Activated T-cell treated with anti-CD3 and anti-CD28 coated beads, Interleukin-2, amount 50 U/mL, for 72 hours (primary cell): ENCODE results near the gene CHRNA10. TPM values are rescaled to one million over a fixed set of nuclear protein-coding genes. Genes with fewer than 3 reads are reported as not detected.

Source experiments
- ATAC-seq, 2 donors: fragments of 150-1000 bp; cut with Tn5 transposase; replicated peaks in 1 of 2; 2 replicates each; pipeline ENCODE4 v1.10.0; 2021; ENCODE audit warnings: moderate library complexity in 2 of 2, mild to moderate bottlenecking in 1 of 2
- DNase-seq, 2 donors: peaks; one replicate each; pipeline ENCODE4 v3.0.0; 2021 to 2022; ENCODE audit warnings: mixed read lengths in 1 of 2
- H3K27ac Mint-ChIP-seq: one replicate; pipeline ENCODE4 v1.8.0; 2022; ENCODE audit warnings: mild to moderate bottlenecking, moderate library complexity, mixed read lengths
- H3K27me3 Mint-ChIP-seq: one replicate; pipeline ENCODE4 v1.8.0; 2022; ENCODE audit warnings: low read depth, mixed read lengths
- H3K36me3 Mint-ChIP-seq, 2 donors: one replicate each; pipeline ENCODE4 v1.8.0; 2022; ENCODE audit warnings: mixed read lengths in 2 of 2, mild to moderate bottlenecking in 1 of 2; ENCODE audit not compliant: insufficient read depth in 2 of 2
- H3K4me1 Mint-ChIP-seq: one replicate; pipeline ENCODE4 v1.8.0; 2022; ENCODE audit warnings: low read depth, mixed read lengths
- H3K4me3 Mint-ChIP-seq, 2 donors: one replicate each; pipeline ENCODE4 v1.8.0; 2022; ENCODE audit warnings: mild to moderate bottlenecking in 2 of 2, mixed read lengths in 2 of 2, moderate library complexity in 2 of 2
- H3K9me3 Mint-ChIP-seq, 2 donors: one replicate each; pipeline ENCODE4 v1.8.0; 2022; ENCODE audit warnings: mixed read lengths in 2 of 2
- total RNA-seq, 2 donors: library from RNA; stranded (reverse); gene quantifications; one replicate each; pipeline ENCODE4 v1.2.3, GENCODE V29; 2022

Gene CHRNA10, protein sequence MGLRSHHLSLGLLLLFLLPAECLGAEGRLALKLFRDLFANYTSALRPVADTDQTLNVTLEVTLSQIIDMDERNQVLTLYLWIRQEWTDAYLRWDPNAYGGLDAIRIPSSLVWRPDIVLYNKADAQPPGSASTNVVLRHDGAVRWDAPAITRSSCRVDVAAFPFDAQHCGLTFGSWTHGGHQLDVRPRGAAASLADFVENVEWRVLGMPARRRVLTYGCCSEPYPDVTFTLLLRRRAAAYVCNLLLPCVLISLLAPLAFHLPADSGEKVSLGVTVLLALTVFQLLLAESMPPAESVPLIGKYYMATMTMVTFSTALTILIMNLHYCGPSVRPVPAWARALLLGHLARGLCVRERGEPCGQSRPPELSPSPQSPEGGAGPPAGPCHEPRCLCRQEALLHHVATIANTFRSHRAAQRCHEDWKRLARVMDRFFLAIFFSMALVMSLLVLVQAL
- 1 to 10 TPM; 1.9 to 2.8 TPM for total RNA-seq

DNA sequence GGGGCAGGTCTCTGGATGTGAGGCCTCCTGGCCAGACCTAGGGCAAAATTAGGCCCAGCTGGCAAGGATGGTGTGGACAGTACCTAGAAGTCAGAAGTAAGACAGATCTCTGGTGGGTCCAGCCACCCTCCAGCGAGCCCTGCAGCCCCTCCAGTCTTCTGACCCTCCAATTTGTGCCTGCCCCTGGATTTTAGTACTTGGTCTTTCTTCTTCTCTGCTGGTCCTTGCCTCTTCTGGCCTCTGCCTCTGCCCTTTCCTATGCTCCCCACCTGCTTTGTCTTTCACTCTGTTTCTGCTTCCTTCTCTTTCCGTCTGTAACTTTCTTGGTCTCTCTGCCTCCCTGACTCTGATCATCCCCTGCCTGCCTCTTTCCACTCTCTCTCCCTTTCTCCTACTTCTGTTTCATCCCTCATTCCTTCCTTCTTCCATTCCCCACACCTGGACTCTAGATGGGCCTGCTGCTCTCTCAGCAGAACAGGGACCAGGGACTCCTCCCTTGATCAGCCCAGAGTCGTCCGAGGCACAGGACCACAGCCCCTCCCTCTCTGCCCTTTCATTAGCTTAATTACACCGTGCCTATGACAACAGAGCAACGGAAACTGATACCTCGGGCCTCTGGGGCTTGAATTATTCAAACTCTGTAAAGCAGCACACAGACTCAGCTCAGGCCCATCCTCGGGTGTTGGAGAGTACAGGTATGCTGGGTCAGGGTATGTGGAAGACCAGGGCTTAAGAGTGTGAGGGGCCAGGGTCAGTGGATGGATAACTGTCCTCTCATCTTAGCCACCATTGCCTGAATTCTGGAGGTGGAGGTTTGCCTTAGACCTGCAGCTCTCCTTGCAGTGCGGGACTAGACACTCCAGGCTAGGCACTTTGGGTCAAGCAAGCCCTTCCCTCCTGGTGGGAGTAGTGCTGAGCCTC, at the start of gene CHRNA10:
CHRNA10 (minus strand) TSS at position 51 of the 921 bp plus-strand sequence. CDS start 72 bp downstream, outside the sequence.
- ATAC-seq (peak in 1 of 2 donors; percentile 12), DNase-seq (no peak)
- Mint-ChIP-seq H3K9me3 (no peaks in the 10 kb centered on the region), H3K27ac (no peak within 1 kb of the TSS), H3K4me3 (no peak within 1 kb of the TSS), H3K4me1 (no peaks in the 10 kb centered on the region), H3K36me3 (peaks cover 7 to 16% of the 10 kb centered on the region in 2 donors), H3K27me3 (no peaks in the 10 kb centered on the region)

DNA sequence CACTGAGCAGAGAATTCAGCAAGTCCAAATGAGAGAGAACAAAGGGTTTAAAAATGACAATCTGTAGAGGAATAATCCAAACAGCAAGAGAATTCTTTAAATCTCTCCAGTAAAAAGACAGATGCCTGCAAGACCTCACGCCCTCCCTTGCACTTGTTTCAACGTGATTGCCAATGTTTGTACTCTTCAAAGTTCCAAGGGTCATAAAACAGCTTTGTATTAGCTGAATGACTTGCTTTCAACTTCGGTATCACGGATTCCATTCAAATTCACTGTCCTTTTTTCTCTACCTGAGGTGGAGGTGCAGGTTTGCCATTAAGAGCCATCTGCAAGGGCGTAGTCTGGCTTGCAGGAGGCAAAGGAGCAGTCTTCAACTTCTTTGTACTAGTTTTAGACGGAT, 41.1 kb upstream of the CHRNA10 start:
- ATAC-seq (no peak), DNase-seq (no peak)
- Mint-ChIP-seq H3K4me1 (no peaks in the 10 kb centered on the region), H3K36me3 (peaks cover 5 to 33% of the 10 kb centered on the region in 2 donors), H3K27ac (no peak overlapping the region), H3K27me3 (no peaks in the 10 kb centered on the region), H3K4me3 (no peak overlapping the region), H3K9me3 (no peaks in the 10 kb centered on the region)

DNA sequence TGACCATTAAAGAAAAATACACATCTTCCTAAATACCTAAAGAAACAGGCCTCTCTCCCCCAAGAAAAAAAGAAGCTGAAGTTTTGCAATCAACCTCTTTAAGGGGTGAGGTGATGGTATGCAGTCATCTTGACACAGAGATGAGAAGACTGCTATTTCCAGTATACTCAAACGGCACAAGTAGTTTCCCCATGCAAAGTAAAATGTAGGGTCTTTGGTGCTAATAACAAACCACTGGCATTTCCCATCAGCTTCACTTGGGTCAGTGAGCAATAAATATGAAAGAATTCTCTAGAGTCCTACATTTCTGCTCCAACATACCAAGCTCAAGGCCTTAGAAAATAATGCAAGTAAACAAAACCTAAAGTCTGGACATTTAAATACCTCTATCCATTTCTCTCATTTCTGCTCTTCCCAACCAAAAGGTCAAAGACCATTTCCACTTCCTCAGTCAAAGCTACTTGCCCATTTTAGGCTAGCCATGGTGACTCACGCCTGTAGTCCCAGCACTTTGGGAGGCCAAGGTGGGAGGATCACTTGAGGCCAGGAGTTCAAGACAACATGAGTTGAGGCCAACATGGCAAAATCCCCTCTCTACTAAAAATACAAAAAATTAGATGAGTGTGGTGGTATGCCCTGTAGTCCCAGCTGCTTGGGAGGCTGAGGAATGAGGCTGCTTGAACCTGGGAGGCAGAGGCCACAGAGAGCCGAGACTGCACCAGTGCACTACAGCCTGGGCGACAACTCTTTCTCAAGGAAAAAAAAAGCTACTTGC, 39.5 kb upstream of the CHRNA10 start:
- DNase-seq (no peak), ATAC-seq (no peak)
- Mint-ChIP-seq H3K27ac (peak overlapping the region; percentile 24), H3K4me1 (no peaks in the 10 kb centered on the region), H3K27me3 (no peaks in the 10 kb centered on the region), H3K4me3 (no peak overlapping the region), H3K9me3 (no peaks in the 10 kb centered on the region), H3K36me3 (peaks cover 5 to 29% of the 10 kb centered on the region in 2 donors)

DNA sequence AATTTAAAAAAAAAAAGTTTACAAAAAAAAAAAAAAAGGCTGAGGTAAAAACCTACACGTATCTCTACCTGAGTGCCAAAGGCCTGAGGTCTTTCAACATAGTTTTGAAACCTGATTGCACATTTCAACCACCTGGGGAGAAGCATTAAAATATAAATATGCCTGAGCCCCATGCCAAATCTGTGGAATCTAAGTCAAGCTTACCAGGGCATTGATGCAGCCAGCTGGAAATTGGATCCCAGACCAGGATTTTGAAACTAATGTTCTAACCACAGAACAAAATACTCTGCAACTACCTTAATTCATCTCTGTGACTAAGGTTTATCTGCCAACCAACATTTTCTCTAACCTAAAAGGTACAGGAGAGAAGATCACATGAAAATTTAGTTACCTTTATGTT, 38.8 kb upstream of the CHRNA10 start:
- ATAC-seq = no peak
- H3K36me3 Mint-ChIP-seq = peaks cover 5 to 29% of the 10 kb centered on the region in 2 donors
- no peaks in the 10 kb centered on the region for H3K27me3 Mint-ChIP-seq
- H3K9me3 Mint-ChIP-seq = no peaks in the 10 kb centered on the region
- no peak for DNase-seq
- H3K4me1 Mint-ChIP-seq = no peaks in the 10 kb centered on the region
- no peak overlapping the region for H3K4me3 Mint-ChIP-seq
- no peak overlapping the region for H3K27ac Mint-ChIP-seq

DNA sequence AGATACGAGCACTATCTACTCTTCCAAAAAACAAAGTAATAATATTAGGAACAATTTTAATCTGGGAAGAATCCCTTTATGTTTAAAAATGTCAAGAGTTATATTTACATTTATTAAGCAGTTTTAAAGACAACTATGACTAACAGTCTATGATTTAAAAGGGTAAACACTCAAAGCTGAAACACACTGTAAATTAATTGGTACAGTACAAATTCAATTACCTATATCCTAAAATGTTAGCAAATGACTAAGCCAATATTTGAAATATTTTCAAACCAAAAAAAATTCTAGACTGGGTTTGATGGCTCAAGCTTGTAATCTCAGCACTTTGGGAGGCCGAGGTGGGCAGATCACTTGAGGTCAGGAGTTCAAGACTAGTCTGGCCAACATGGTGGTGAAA, 36.0 kb upstream of the CHRNA10 start:
- Mint-ChIP-seq H3K36me3 (peaks cover 10 to 31% of the 10 kb centered on the region in 2 donors), H3K9me3 (no peaks in the 10 kb centered on the region), H3K27me3 (no peaks in the 10 kb centered on the region), H3K4me3 (no peak overlapping the region), H3K27ac (no peak overlapping the region), H3K4me1 (no peaks in the 10 kb centered on the region)
- DNase-seq = no peak
- no peak for ATAC-seq

DNA sequence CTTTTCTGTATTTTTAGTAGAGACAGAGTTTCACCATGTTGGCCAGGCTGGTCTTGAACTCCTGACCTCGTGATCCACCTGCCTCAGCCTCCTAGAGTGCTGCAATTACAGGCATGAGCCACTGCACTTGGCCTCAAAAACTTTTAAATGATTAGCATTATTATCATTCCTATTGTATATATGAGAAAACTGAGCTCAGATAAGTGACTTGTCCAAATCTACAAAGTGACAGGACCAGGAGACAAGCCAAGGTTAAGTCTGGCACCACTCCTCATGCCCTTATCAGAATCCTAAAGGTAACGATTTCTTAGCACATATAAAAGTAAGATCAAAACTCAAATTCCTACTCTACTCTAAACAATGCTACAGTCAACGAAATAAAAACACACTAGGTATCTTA, 32.2 kb upstream of the CHRNA10 start:
- H3K27ac Mint-ChIP-seq = no peak overlapping the region
- peaks cover 13 to 39% of the 10 kb centered on the region in 2 donors for H3K36me3 Mint-ChIP-seq
- no peaks in the 10 kb centered on the region for H3K27me3 Mint-ChIP-seq

DNA sequence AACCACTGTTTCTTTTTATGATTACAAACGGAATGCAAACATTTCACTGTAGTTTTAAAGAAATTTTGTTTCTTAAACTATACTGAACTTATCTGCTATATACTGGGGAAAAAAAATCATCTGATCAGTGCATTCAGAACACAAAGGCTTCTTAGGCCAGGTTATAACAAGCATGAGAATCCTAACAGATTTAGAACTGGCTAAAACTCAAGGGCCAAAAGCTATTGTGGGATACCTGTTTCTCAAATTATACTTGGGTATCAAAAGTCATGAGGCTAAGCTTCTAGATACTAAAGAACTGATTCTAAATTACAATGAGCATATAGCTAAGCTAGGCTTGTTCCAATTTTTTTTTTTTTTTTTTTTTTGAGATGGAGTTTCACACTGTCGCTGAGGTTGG, 29.7 kb upstream of the CHRNA10 start:
- Mint-ChIP-seq H3K36me3 (peaks cover 15 to 39% of the 10 kb centered on the region in 2 donors), H3K4me3 (no peak overlapping the region), H3K4me1 (no peaks in the 10 kb centered on the region), H3K9me3 (no peaks in the 10 kb centered on the region), H3K27ac (peak overlapping the region; percentile 57), H3K27me3 (no peaks in the 10 kb centered on the region)
- ATAC-seq (no peak), DNase-seq (no peak)

More for the DNA sequence above, 32.2 kb upstream of the CHRNA10 start:
- H3K9me3 Mint-ChIP-seq = no peaks in the 10 kb centered on the region
- no peaks in the 10 kb centered on the region for H3K4me1 Mint-ChIP-seq
- DNase-seq (no peak), ATAC-seq (no peak)
- H3K4me3 Mint-ChIP-seq = no peak overlapping the region

DNA sequence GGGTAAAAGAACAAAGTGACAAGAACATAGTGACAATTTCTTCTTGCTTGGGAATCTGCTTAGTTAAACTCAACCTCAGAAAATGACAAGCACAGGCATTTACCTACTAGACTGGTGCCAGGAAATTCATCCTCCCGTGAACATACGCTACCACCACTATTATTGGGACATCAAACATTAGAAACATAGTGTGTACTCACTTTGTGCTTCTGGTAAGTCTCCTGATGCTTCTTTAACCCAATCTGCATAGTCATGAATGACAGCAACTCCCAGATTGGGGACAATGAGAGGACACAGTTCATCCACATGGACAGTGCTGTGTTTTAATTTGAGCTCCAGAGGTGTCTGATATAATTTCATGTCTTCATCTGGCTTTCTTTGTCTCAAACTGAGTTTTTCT, 29.2 kb upstream of the CHRNA10 start:
- Mint-ChIP-seq H3K4me1 (no peaks in the 10 kb centered on the region), H3K27me3 (no peaks in the 10 kb centered on the region), H3K9me3 (no peaks in the 10 kb centered on the region), H3K4me3 (no peak overlapping the region), H3K36me3 (peaks cover 15 to 43% of the 10 kb centered on the region in 2 donors), H3K27ac (peak overlapping the region; percentile 57)
- ATAC-seq = no peak
- DNase-seq = no peak

DNA sequence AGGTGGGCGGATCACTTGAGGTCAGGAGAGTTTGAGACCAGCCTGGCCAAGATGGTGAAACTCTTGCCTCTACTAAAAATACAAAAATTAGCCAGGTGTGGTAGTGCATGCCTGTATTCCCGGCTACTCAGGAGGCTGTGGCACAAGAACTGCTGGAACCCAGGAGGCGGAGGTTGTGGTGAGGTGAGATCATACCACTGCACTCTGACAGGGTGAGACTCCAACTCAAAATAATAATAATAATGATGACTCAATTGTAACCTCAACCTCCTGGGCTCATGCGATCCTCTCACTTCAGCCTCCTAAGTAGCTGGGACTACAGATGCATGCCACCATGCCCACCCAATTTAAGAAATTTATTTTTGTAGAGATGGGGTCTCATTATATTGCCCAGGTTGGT, 15.6 kb upstream of the CHRNA10 start:
- Mint-ChIP-seq H3K27ac (no peak overlapping the region), H3K4me3 (no peak overlapping the region), H3K36me3 (peaks cover 12 to 38% of the 10 kb centered on the region in 2 donors), H3K4me1 (peaks cover 7% of the 10 kb centered on the region), H3K27me3 (no peaks in the 10 kb centered on the region), H3K9me3 (no peaks in the 10 kb centered on the region)
- no peak for ATAC-seq
- DNase-seq = no peak

DNA sequence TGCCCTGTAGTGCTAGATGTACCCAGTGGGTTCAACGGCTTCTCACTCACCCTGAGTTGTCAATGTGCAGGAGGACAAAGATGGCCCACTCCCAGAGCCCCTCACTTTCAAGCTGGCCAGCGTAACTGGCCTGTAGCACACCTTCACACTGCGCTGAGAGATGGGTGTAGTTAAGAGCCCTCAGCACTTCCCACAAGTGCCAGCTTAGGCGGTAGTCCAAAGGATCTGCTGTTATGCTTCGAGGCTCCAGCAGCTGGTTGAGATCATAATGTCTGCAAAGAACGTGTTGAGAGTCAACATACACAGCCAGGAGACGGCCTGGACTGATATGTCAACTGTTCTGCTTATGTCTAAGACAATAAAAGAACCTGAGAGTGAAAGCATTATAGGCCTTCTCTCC, 14.7 kb upstream of the CHRNA10 start:
- H3K4me1 Mint-ChIP-seq = peaks cover 7% of the 10 kb centered on the region
- H3K27me3 Mint-ChIP-seq = no peaks in the 10 kb centered on the region
- peaks cover 12 to 40% of the 10 kb centered on the region in 2 donors for H3K36me3 Mint-ChIP-seq
- no peak overlapping the region for H3K4me3 Mint-ChIP-seq
- H3K27ac Mint-ChIP-seq = no peak overlapping the region
- peak in 1 of 2 donors; percentile 20 for ATAC-seq
- no peaks in the 10 kb centered on the region for H3K9me3 Mint-ChIP-seq
- no peak for DNase-seq

DNA sequence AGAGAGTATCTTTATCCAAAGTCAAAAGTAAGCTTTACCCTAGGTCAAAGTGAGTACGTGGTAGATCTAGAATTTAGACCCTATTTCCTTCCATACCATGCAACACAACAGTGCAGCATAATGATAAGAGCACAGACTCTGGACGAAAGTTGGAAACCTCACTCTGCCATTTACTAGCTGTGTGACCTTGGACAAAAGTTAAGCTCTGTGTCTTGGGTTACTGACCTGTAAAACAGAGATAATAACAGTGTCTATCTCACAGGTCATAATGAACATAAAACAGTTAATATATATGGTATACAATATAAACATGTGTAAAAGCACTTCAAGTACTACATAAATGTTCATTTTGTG, 13.6 kb upstream of the CHRNA10 start:
- Mint-ChIP-seq H3K9me3 (no peaks in the 10 kb centered on the region), H3K27me3 (no peaks in the 10 kb centered on the region), H3K36me3 (peaks cover 13 to 42% of the 10 kb centered on the region in 2 donors), H3K27ac (no peak overlapping the region), H3K4me1 (peaks cover 7% of the 10 kb centered on the region), H3K4me3 (no peak overlapping the region)
- DNase-seq (no peak), ATAC-seq (no peak)

DNA sequence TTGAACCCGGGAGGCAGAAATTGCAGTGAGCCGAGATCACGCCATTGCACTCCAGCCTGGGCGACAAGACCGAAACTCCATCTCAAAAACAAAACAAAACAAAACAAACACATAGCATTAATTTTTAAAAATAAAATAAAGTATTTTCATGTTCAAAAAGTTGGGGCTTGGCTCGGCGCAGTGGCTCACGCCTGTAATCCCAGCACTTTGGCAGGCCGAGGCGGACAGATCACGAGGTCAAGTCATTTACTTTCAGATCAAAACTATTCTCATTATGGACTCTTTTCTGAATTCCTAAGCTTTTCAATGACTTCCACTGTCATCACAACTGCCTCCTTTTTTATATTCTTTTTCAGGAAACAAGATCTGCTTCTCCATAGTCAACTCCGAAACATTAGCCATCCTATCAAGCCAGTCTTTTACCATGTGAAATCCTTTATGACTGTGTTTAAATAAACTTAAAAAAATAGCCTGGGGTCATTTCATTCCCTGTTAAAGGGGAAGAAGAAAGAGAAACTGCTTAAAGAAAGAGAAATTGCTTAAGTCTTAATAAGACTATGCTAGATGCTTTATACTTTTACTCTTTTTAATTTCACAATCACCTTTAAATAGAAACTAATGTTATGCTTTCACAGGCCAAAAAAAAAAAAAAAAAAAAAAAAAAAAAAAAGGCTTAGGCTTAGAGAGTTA, 13.1 kb upstream of the CHRNA10 start:
- ATAC-seq = no peak
- no peak for DNase-seq
- Mint-ChIP-seq H3K9me3 (no peaks in the 10 kb centered on the region), H3K27me3 (no peaks in the 10 kb centered on the region), H3K4me3 (no peak overlapping the region), H3K27ac (no peak overlapping the region), H3K4me1 (peaks cover 7% of the 10 kb centered on the region), H3K36me3 (peaks cover 15 to 45% of the 10 kb centered on the region in 2 donors)
